Muscle layer of colon (tissue), 2 donors: ENCODE results near the gene WFIKKN1.

Experiments used
- H3K27ac ChIP-seq: one replicate; pipeline ENCODE4 v1.7.0; 2013; ENCODE audit warnings: low read depth, mild to moderate bottlenecking, low read length, moderate library complexity
- H3K27me3 ChIP-seq, 2 donors: one replicate each; pipeline ENCODE4 v1.7.0; 2013; ENCODE audit warnings: low read length in 2 of 2, mild to moderate bottlenecking in 2 of 2; ENCODE audit not compliant: insufficient read depth in 2 of 2, control insufficient read depth in 1 of 2
- H3K36me3 ChIP-seq: one replicate; pipeline ENCODE4 v1.7.0; 2013; ENCODE audit warnings: mild to moderate bottlenecking, low read length; ENCODE audit not compliant: insufficient read depth
- H3K4me1 ChIP-seq: one replicate; pipeline ENCODE4 v1.7.0; 2013; ENCODE audit warnings: mild to moderate bottlenecking, low read length; ENCODE audit not compliant: insufficient read depth
- H3K4me3 ChIP-seq, 2 donors: one replicate each; pipeline ENCODE4 v1.7.0; 2013; ENCODE audit warnings: low read length in 2 of 2, low read depth in 1 of 2, mild to moderate bottlenecking in 1 of 2, moderate library complexity in 1 of 2
- H3K9ac ChIP-seq: one replicate; pipeline ENCODE4 v1.7.0; 2013; ENCODE audit warnings: low read length
- H3K9me3 ChIP-seq: one replicate; pipeline ENCODE4 v1.7.0; 2013; ENCODE audit warnings: mild to moderate bottlenecking, low read length
- donor health status: abdominal sarcoma.
- donor health status: Adenocarcinoma of cecum.

The WFIKKN1 gene

GRCh38 chr16:662597-662996 is 31.8 kb downstream of the WFIKKN1 start:
- H3K9ac ChIP-seq: no peak overlapping the region
- no peaks in the 10 kb centered on the region for H3K27me3 ChIP-seq
- no peak overlapping the region for H3K27ac ChIP-seq
- H3K36me3 ChIP-seq: no peaks in the 10 kb centered on the region
- H3K4me3 ChIP-seq: no peak overlapping the region
- H3K4me1 ChIP-seq: peaks cover 16% of the 10 kb centered on the region
- no peaks in the 10 kb centered on the region for H3K9me3 ChIP-seq

GRCh38 chr16:666572-666971 is 35.8 kb downstream of the WFIKKN1 start:
- Histone ChIP-seq H3K9ac (no peak overlapping the region), H3K4me1 (peaks cover 17% of the 10 kb centered on the region), H3K9me3 (no peaks in the 10 kb centered on the region), H3K27ac (no peak overlapping the region), H3K4me3 (no peak overlapping the region), H3K36me3 (peaks cover 18% of the 10 kb centered on the region), H3K27me3 (no peaks in the 10 kb centered on the region)

- no peak overlapping the region for H3K9ac ChIP-seq
These were observed 36.5 kb downstream of the WFIKKN1 start for GRCh38 chr16:667113-667779.

GRCh38 chr16:667780-668518 is 37.2 kb downstream of the WFIKKN1 start, which contains the start of gene RHOT2:
Gene RHOT2, plus strand, starts transcription at chr16:668132. Its CDS starts 68 bp downstream, at chr16:668200.
- H3K9me3 ChIP-seq: no peaks in the 10 kb centered on the region
- peaks cover 30% of the 10 kb centered on the region for H3K36me3 ChIP-seq
- peak within 1 kb of the TSS; percentile 57 for H3K9ac ChIP-seq
- H3K4me3 ChIP-seq: peak within 1 kb of the TSS; percentile 63 to 89
- H3K27me3 ChIP-seq: no peaks in the 10 kb centered on the region
- peak within 1 kb of the TSS; percentile 85 for H3K27ac ChIP-seq
- H3K4me1 ChIP-seq: peaks cover 17% of the 10 kb centered on the region

More at GRCh38 chr16:667113-667779, 36.5 kb downstream of the WFIKKN1 start:
- H3K27me3 ChIP-seq: no peaks in the 10 kb centered on the region
- H3K27ac ChIP-seq: peak overlapping the region; percentile 39
- no peak overlapping the region for H3K4me3 ChIP-seq
- peaks cover 23% of the 10 kb centered on the region for H3K36me3 ChIP-seq
- peaks cover 17% of the 10 kb centered on the region for H3K4me1 ChIP-seq
- H3K9me3 ChIP-seq: no peaks in the 10 kb centered on the region

- Histone ChIP-seq H3K27ac (peak overlapping the region; percentile 85), H3K4me3 (peak overlapping the region; percentile 63 to 89), H3K9ac (peak overlapping the region; percentile 57), H3K36me3 (peaks cover 32% of the 10 kb centered on the region), H3K27me3 (no peaks in the 10 kb centered on the region), H3K9me3 (no peaks in the 10 kb centered on the region), H3K4me1 (peaks cover 17% of the 10 kb centered on the region)
These were observed 37.9 kb downstream of the WFIKKN1 start for GRCh38 chr16:668519-669171.

GRCh38 chr16:669666-670065 is 38.9 kb downstream of the WFIKKN1 start:
- no peak overlapping the region for H3K27ac ChIP-seq
- no peaks in the 10 kb centered on the region for H3K27me3 ChIP-seq
- H3K36me3 ChIP-seq: peaks cover 32% of the 10 kb centered on the region
- peaks cover 18% of the 10 kb centered on the region for H3K4me1 ChIP-seq
- H3K9ac ChIP-seq: no peak overlapping the region
- no peak overlapping the region for H3K4me3 ChIP-seq
- H3K9me3 ChIP-seq: no peaks in the 10 kb centered on the region

GRCh38 chr16:670485-671352 is 39.9 kb downstream of the WFIKKN1 start:
- H3K9me3 ChIP-seq: no peaks in the 10 kb centered on the region
- no peak overlapping the region for H3K9ac ChIP-seq
- H3K36me3 ChIP-seq: peaks cover 32% of the 10 kb centered on the region
- H3K4me1 ChIP-seq: peaks cover 25% of the 10 kb centered on the region
- no peak overlapping the region for H3K27ac ChIP-seq
- H3K27me3 ChIP-seq: no peaks in the 10 kb centered on the region
- no peak overlapping the region for H3K4me3 ChIP-seq

- Histone ChIP-seq H3K4me1 (peaks cover 25% of the 10 kb centered on the region), H3K9me3 (no peaks in the 10 kb centered on the region), H3K4me3 (no peak overlapping the region), H3K9ac (no peak overlapping the region), H3K27ac (no peak overlapping the region), H3K27me3 (no peaks in the 10 kb centered on the region), H3K36me3 (peaks cover 32% of the 10 kb centered on the region)
These were observed 40.8 kb downstream of the WFIKKN1 start for GRCh38 chr16:671353-672131.

GRCh38 chr16:672371-672770 is 41.6 kb downstream of the WFIKKN1 start:
- peaks cover 0 to 3% of the 10 kb centered on the region in 2 donors for H3K27me3 ChIP-seq
- H3K9ac ChIP-seq: no peak overlapping the region
- H3K9me3 ChIP-seq: no peaks in the 10 kb centered on the region
- peaks cover 23% of the 10 kb centered on the region for H3K4me1 ChIP-seq
- H3K36me3 ChIP-seq: peaks cover 32% of the 10 kb centered on the region
- no peak overlapping the region for H3K4me3 ChIP-seq
- H3K27ac ChIP-seq: no peak overlapping the region

GRCh38 chr16:672851-673250 is 42.1 kb downstream of the WFIKKN1 start:
- H3K36me3 ChIP-seq: peaks cover 32% of the 10 kb centered on the region
- H3K4me3 ChIP-seq: no peak overlapping the region
- H3K4me1 ChIP-seq: peaks cover 19% of the 10 kb centered on the region
- no peak overlapping the region for H3K9ac ChIP-seq
- H3K27me3 ChIP-seq: peaks cover 0 to 4% of the 10 kb centered on the region in 2 donors
- H3K9me3 ChIP-seq: no peaks in the 10 kb centered on the region
- no peak overlapping the region for H3K27ac ChIP-seq
